Mucosa of gallbladder (tissue), 1 donor: ENCODE measurements around the gene SS18L1. TPM values are rescaled to one million over a fixed set of nuclear protein-coding genes. Genes with fewer than 3 reads are reported as not detected.

ENCODE experiments used
- DNase-seq: peaks from one replicate; pipeline ENCODE4 v3.0.0-alpha.2; 2020; ENCODE audit warnings: low spot score
- total RNA-seq: library from RNA; stranded (reverse); gene quantifications from one replicate; pipeline ENCODE4 v1.2.1, GENCODE V29; 2021
- donor health status: DM: no; HTN: no; CAD: no.

Gene SS18L1
- total RNA-seq, 1 donor from 2014 or later = 14.2 TPM

- DNase-seq = no peak
Measured at GRCh38 chr20:62120365-62120762, 23.2 kb upstream of the SS18L1 start.

- DNase-seq = no peak
Measured at GRCh38 chr20:62120990-62121775, 22.4 kb upstream of the SS18L1 start.

- peak; percentile 96 for DNase-seq
Measured at GRCh38 chr20:62121776-62122653, 21.6 kb upstream of the SS18L1 start, which contains the start of gene LSM14B. LSM14B (plus strand) TSS chr20:62122475; CDS start chr20:62122667, 192 bp downstream.

GRCh38 chr20:62122654-62123449 lies 20.7 kb upstream of the SS18L1 start:
- DNase-seq = no peak

- DNase-seq = no peak
Measured at GRCh38 chr20:62123450-62124118, 20.0 kb upstream of the SS18L1 start.

GRCh38 chr20:62126141-62126540 lies 17.4 kb upstream of the SS18L1 start:
- no peak for DNase-seq

GRCh38 chr20:62127799-62128198 lies 15.8 kb upstream of the SS18L1 start:
- DNase-seq = no peak

GRCh38 chr20:62128502-62128901 lies 15.1 kb upstream of the SS18L1 start:
- DNase-seq = no peak

GRCh38 chr20:62129731-62130531 lies 13.6 kb upstream of the SS18L1 start:
- DNase-seq = no peak

GRCh38 chr20:62131560-62132320 lies 11.8 kb upstream of the SS18L1 start:
- no peak for DNase-seq

- DNase-seq = no peak
Measured at GRCh38 chr20:62132421-62132820, 11.1 kb upstream of the SS18L1 start.

GRCh38 chr20:62133051-62133845 lies 10.3 kb upstream of the SS18L1 start:
- no peak for DNase-seq

GRCh38 chr20:62133864-62134263 lies 9.7 kb upstream of the SS18L1 start:
- no peak for DNase-seq

- no peak for DNase-seq
Measured at GRCh38 chr20:62134735-62135231, 8.8 kb upstream of the SS18L1 start.

- DNase-seq = no peak
Measured at GRCh38 chr20:62135573-62136266, 7.8 kb upstream of the SS18L1 start.

- DNase-seq = peak; percentile 71
Measured at GRCh38 chr20:62136283-62137091, 7.1 kb upstream of the SS18L1 start.

GRCh38 chr20:62137092-62137384 lies 6.5 kb upstream of the SS18L1 start:
- DNase-seq = no peak
